Body of pancreas (tissue), 4 donors: ENCODE data around the gene SEC22C.

ENCODE experiments used
- CTCF ChIP-seq, 7 experiments: fragments of 450-650 bp in 4 of 7; fragments of 200-600 bp in 3 of 7; sonication (generic) in 3 of 7; IDR thresholded peaks; one replicate each; pipeline ENCODE4 v1.5.1; 2016 to 2019; ENCODE audit warnings: antibody characterized with exemption in 7 of 7
- POLR2A ChIP-seq, 3 donors: fragments of 450-650 bp; IDR thresholded peaks; one replicate each; pipeline ENCODE4 v1.6.1; 2016; ENCODE audit warnings: antibody characterized with exemption in 3 of 3, mild to moderate bottlenecking in 2 of 3

GRCh38 chr3:42610976-42611375 is 29.2 kb upstream of the SEC22C start:
- TF ChIP-seq CTCF (IDR thresholded peaks at IDR 0.05) (no peak), POLR2A (IDR thresholded peaks at IDR 0.05) (no peak)
